HCT116 (cell line): ENCODE results near the gene OR8G5. TPM values are rescaled to one million over a fixed set of nuclear protein-coding genes. Genes with fewer than 3 reads are reported as not detected.

Experiments
- ATAC-seq: fragments of 200-7000 bp; cut with Tn5 transposase; 2 replicates; pipeline ENCODE4 v1.9.1; 2020; ENCODE audit warnings: mild to moderate bottlenecking, moderate library complexity
- BruUV-seq: library from RNA; stranded (reverse); fragments of 400-500 nt; replicated peaks from 2 replicates; lab custom pipeline; 2021; lab: Mats Ljungman, UMichigan
- CTCF ChIA-PET: fragments of 300-600 bp; sonication (Branson Sonifier 250); formaldehyde crosslinking; loops from one replicate; lab custom pipeline; 2021; ENCODE audit warnings: antibody characterized with exemption; lab: Charles Lee
- POLR2A ChIA-PET: fragments of 300-600, 350-600 bp; sonication (Branson Sonifier 250); formaldehyde crosslinking; loops from one replicate; lab custom pipeline; 2021; ENCODE audit warnings: antibody characterized with exemption; lab: Charles Lee
- RAD21 ChIA-PET, 2 experiments: fragments of 300-600 bp; sonication (Branson Sonifier 250); formaldehyde crosslinking; loops; one replicate each; lab custom pipeline; 2023; ENCODE audit warnings: low total read pairs in 2 of 2; ENCODE audit not compliant: uncharacterized antibody in 2 of 2, unreplicated experiment in 2 of 2, low non-redundant PET in 1 of 2; lab: Charles Lee
- DNase-seq: peaks from one replicate; pipeline ENCODE4 v3.0.0-alpha.2; 2010; ENCODE audit warnings: low read depth, low spot score
- H2AFZ ChIP-seq: fragments of 200-600 bp; shearing (Covaris generic), sonication (generic); 2 replicates; pipeline ENCODE4 v1.6.1; 2017; ENCODE audit warnings: low read depth, mixed run types, mixed read lengths, antibody characterized with exemption, low read length; ENCODE audit not compliant: poor library complexity, severe bottlenecking
- H3K27ac ChIP-seq: 2 replicates; pipeline ENCODE4 v1.5.1; 2012; ENCODE audit warnings: low read depth, low read length
- H3K27me3 ChIP-seq: fragments of 200-600 bp; sonication (generic); 2 replicates; pipeline ENCODE4 v1.6.1; 2016; ENCODE audit warnings: mixed run types, low read length, mixed read lengths; ENCODE audit not compliant: insufficient read depth
- H3K36me3 ChIP-seq, 2 experiments: fragments of 200-500 bp in 1 of 2; fragments of 200-600 bp in 1 of 2; sonication (Bioruptor generic) in 1 of 2; sonication (generic) in 1 of 2; 2 replicates each; pipeline versions ENCODE4 v1.5.1 to v1.6.1; 2014 to 2016; ENCODE audit warnings: low read length in 2 of 2, inconsistent platforms in 1 of 2, mixed read lengths in 1 of 2, mixed run types in 1 of 2; ENCODE audit not compliant: insufficient read depth in 2 of 2, control insufficient read depth in 1 of 2
- H3K4me1 ChIP-seq, 2 experiments: fragments of 200-600 bp in 1 of 2; sonication (generic) in 1 of 2; 2 replicates each; pipeline versions ENCODE4 v1.5.1 to v1.6.1; 2012 to 2017; ENCODE audit warnings: low read length in 2 of 2, inconsistent platforms in 1 of 2, mild to moderate bottlenecking in 1 of 2, mixed read lengths in 1 of 2, mixed run types in 1 of 2, moderate library complexity in 1 of 2; ENCODE audit not compliant: insufficient read depth in 2 of 2, control insufficient read depth in 1 of 2
- H3K4me2 ChIP-seq: fragments of 200-600 bp; sonication (generic); 2 replicates; pipeline ENCODE4 v1.6.1; 2017; ENCODE audit warnings: mixed run types, low read length, mixed read lengths
- H3K4me3 ChIP-seq, 2 experiments: fragments of 200-600 bp in 1 of 2; sonication (generic) in 1 of 2; replicated peaks in 1 of 2; 2 replicates each; pipeline ENCODE4 v1.5.1; 2011 to 2016; ENCODE audit warnings: low read length in 2 of 2, control low read depth in 1 of 2, low read depth in 1 of 2, mild to moderate bottlenecking in 1 of 2, mixed read lengths in 1 of 2, mixed run types in 1 of 2
- H3K79me2 ChIP-seq: fragments of 200-600 bp; sonication (generic); 2 replicates; pipeline ENCODE4 v1.6.1; 2017; ENCODE audit warnings: mild to moderate bottlenecking, mixed run types, low read length, moderate library complexity, mixed read lengths; ENCODE audit not compliant: insufficient read depth
- H3K9ac ChIP-seq: fragments of 200-600 bp; sonication (generic); 2 replicates; pipeline ENCODE4 v1.6.1; 2016; ENCODE audit warnings: low read length, mixed read lengths
- H3K9me2 ChIP-seq: fragments of 200-600 bp; sonication (generic), shearing (Covaris generic); 2 replicates; pipeline ENCODE4 v1.6.1; 2017; ENCODE audit warnings: mixed run types, mild to moderate bottlenecking, moderate library complexity; ENCODE audit not compliant: insufficient read depth
- H3K9me3 ChIP-seq, 2 experiments: fragments of 200-500 bp in 1 of 2; fragments of 200-600 bp in 1 of 2; sonication (Bioruptor generic) in 1 of 2; sonication (generic) in 1 of 2; 2 replicates each; pipeline ENCODE4 v1.6.1; 2014 to 2017; ENCODE audit warnings: low read length in 2 of 2, mixed read lengths in 2 of 2, inconsistent platforms in 1 of 2, low read depth in 1 of 2, mild to moderate bottlenecking in 1 of 2, mixed run types in 1 of 2, moderate library complexity in 1 of 2; ENCODE audit not compliant: control insufficient read depth in 1 of 2, insufficient read depth in 1 of 2
- H4K20me1 ChIP-seq: fragments of 200-600 bp; sonication (generic), shearing (Covaris generic); 2 replicates; pipeline ENCODE4 v1.6.1; 2017; ENCODE audit warnings: mixed run types, mild to moderate bottlenecking, moderate library complexity; ENCODE audit not compliant: insufficient read depth
- CBX3 ChIP-seq: IDR thresholded peaks from 2 replicates; pipeline ENCODE4 v1.6.1; 2012; ENCODE audit warnings: low read depth
- CEBPB ChIP-seq: IDR thresholded peaks from 2 replicates; pipeline ENCODE4 v1.6.1; 2012; ENCODE audit warnings: low read depth
- FOSL1 ChIP-seq: IDR thresholded peaks from 2 replicates; pipeline ENCODE4 v1.6.1; 2012; ENCODE audit warnings: low read depth
- POLR2A ChIP-seq: IDR thresholded peaks from 2 replicates; pipeline ENCODE4 v1.7.0; 2011; ENCODE audit warnings: borderline replicate concordance; ENCODE audit not compliant: insufficient read depth, insufficient read length; ENCODE audit errors: extremely low read depth
- RAD21 ChIP-seq: IDR thresholded peaks from 2 replicates; pipeline ENCODE4 v1.6.1; 2012; ENCODE audit warnings: low read depth, mild to moderate bottlenecking
- SIN3A ChIP-seq: IDR thresholded peaks from 2 replicates; pipeline ENCODE4 v1.6.1; 2012; ENCODE audit warnings: low read depth
- SP1 ChIP-seq: IDR thresholded peaks from 2 replicates; pipeline ENCODE4 v1.6.1; 2012; ENCODE audit warnings: low read depth
- SRF ChIP-seq: IDR thresholded peaks from 2 replicates; pipeline ENCODE4 v1.6.1; 2012; ENCODE audit warnings: low read depth
- TCF7L2 ChIP-seq: IDR thresholded peaks from 2 replicates; pipeline ENCODE4 v1.7.0; 2011; ENCODE audit warnings: borderline replicate concordance, inconsistent platforms; ENCODE audit not compliant: insufficient read depth, insufficient read length; ENCODE audit errors: extremely low read depth
- YY1 ChIP-seq: IDR thresholded peaks from 2 replicates; pipeline ENCODE4 v1.6.1; 2011; ENCODE audit warnings: low read length, low read depth, moderate library complexity, mild to moderate bottlenecking; ENCODE audit not compliant: insufficient replicate concordance; ENCODE audit errors: extremely low read depth
- ZFX ChIP-seq: fragments of 450-650 bp; IDR thresholded peaks from 2 replicates; pipeline ENCODE4 v1.6.1; 2017
- intact Hi-C: fragments of 100-400 bp; cut with micrococcal nuclease; formaldehyde crosslinking; loops from 2 replicates; pipeline ENCODE4 v1.10.0; 2022
- total RNA-seq: library from RNA; stranded (reverse); gene quantifications from one replicate; pipeline ENCODE4 v1.2.1, GENCODE V29; 2021; ENCODE audit not compliant: unreplicated experiment
- TF ChIP-seq, protein P1 (sequence below): IDR thresholded peaks from 2 replicates; pipeline ENCODE4 v1.6.1; 2012
- TF ChIP-seq, protein P2 (sequence below), 3 experiments: fragments of 200-600 bp in 1 of 3; sonication (generic) in 1 of 3; IDR thresholded peaks in 2 of 3; conservative IDR thresholded peaks in 1 of 3; 2 replicates each; pipeline ENCODE4 v1.5.1; 2012 to 2017; ENCODE audit warnings: low read depth in 2 of 3, low read length in 2 of 3, antibody characterized with exemption in 1 of 3, borderline replicate concordance in 1 of 3, control low read depth in 1 of 3, mild to moderate bottlenecking in 1 of 3, mixed read lengths in 1 of 3, mixed run types in 1 of 3, moderate library complexity in 1 of 3; ENCODE audit not compliant: insufficient read depth in 1 of 3
- TF ChIP-seq, protein P3 (sequence below): IDR thresholded peaks from 2 replicates; pipeline ENCODE4 v1.6.1; 2011; ENCODE audit warnings: mild to moderate bottlenecking, low read length, moderate library complexity; ENCODE audit not compliant: insufficient replicate concordance; ENCODE audit errors: extremely low read depth

Gene OR8G5
- total RNA-seq, 1 experiment from 2014 or later, result not detected

DNA sequence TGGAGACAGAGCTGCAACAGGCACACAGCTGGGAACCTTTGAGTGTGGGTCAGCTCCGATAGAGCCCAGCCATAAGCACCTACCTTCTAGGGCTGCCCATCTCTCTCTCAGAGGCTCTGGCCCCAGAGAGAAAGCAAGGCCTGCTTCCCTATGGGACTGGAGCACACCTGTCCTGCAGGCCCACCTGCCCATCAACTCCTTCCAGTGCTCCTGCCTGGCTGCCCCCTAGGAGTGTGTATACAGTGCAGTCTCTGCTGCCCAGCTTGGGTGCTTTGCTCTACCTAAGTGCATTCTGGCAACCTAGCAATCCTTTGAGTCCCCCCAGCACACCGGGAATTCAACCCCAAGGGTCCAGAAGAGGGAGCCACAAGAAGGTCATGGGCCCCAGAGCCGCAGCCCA, 21.0 kb downstream of the OR8G5 start:
- TF ChIP-seq, protein P1, sequence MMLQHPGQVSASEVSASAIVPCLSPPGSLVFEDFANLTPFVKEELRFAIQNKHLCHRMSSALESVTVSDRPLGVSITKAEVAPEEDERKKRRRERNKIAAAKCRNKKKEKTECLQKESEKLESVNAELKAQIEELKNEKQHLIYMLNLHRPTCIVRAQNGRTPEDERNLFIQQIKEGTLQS, result no peak
- TF ChIP-seq FOSL1 (no peak), CBX3 (no peak), SRF (no peak), POLR2A (no peak), ZFX (no peak), CEBPB (no peak), TCF7L2 (no peak), SP1 (no peak), SIN3A (no peak), RAD21 (no peak)
- RAD21 ChIA-PET, result no interaction called here
- BruUV-seq, result no TSS peak
- Histone ChIP-seq H2AFZ (no peak overlapping the region), H3K9ac (no peak overlapping the region), H3K9me2 (no peaks in the 10 kb centered on the region), H4K20me1 (no peaks in the 10 kb centered on the region), H3K4me3 (no peak overlapping the region), H3K79me2 (no peaks in the 10 kb centered on the region), H3K4me1 (no peaks in the 10 kb centered on the region), H3K27me3 (no peaks in the 10 kb centered on the region), H3K9me3 (no peaks in the 10 kb centered on the region), H3K4me2 (no peak overlapping the region), H3K27ac (no peak overlapping the region), H3K36me3 (no peaks in the 10 kb centered on the region)
- POLR2A ChIA-PET, result no interaction called here
- CTCF ChIA-PET, result interaction anchor here (1.0 to 2.0 kb wide), 2 partner anchors 206 to 207 kb away, joined by 5 to 11 read pairs; no protein-coding TSS in a partner anchor
- no peak for DNase-seq
- intact Hi-C loops, result no loop called here
- no peak for ATAC-seq

DNA sequence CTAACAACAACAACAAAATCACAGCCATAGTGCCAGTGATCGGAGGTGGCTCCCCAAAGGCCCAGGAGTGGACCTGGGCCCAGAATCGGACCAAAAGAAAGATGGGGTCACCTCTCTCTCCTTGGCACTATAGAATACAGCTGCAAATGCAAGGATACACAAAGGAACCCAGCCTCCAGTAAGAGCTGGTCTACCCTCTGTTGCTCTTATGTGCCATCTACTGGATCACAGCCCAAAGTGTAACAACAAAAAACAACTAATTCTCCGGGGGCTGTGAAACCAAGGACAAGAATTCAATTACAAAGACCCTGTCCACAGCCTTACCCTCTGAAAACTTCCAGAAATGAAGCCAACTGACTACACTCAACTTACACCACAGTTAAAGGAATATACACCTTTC, 21.6 kb downstream of the OR8G5 start:
- no peaks in the 10 kb centered on the region for H3K9me3 ChIP-seq
- H3K4me3 ChIP-seq, result no peak overlapping the region
- intact Hi-C loops, result no loop called here
- CTCF ChIA-PET, result interaction anchor here (1.0 to 2.0 kb wide), 2 partner anchors 206 to 208 kb away, joined by 5 to 11 read pairs; no protein-coding TSS in a partner anchor
- no peaks in the 10 kb centered on the region for H3K27me3 ChIP-seq
- no peaks in the 10 kb centered on the region for H3K79me2 ChIP-seq
- no peaks in the 10 kb centered on the region for H3K9me2 ChIP-seq
- DNase-seq (no peak), ATAC-seq (peak; percentile 50; the same call in 1 of the 2 replicates)
- TF ChIP-seq, protein P2, sequence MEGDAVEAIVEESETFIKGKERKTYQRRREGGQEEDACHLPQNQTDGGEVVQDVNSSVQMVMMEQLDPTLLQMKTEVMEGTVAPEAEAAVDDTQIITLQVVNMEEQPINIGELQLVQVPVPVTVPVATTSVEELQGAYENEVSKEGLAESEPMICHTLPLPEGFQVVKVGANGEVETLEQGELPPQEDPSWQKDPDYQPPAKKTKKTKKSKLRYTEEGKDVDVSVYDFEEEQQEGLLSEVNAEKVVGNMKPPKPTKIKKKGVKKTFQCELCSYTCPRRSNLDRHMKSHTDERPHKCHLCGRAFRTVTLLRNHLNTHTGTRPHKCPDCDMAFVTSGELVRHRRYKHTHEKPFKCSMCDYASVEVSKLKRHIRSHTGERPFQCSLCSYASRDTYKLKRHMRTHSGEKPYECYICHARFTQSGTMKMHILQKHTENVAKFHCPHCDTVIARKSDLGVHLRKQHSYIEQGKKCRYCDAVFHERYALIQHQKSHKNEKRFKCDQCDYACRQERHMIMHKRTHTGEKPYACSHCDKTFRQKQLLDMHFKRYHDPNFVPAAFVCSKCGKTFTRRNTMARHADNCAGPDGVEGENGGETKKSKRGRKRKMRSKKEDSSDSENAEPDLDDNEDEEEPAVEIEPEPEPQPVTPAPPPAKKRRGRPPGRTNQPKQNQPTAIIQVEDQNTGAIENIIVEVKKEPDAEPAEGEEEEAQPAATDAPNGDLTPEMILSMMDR (IDR thresholded peaks at IDR 0.05 in 2 of 3, conservative IDR thresholded peaks at IDR 0.05 in 1 of 3; ENCODE audit: borderline replicate concordance in 1 of 3, insufficient read depth in 1 of 3, low read depth in 2 of 3, low read length in 2 of 3), result peak in 2 of 3 experiments; percentile 7 to 32; a peak in 2 of 6 replicates
- TF ChIP-seq CEBPB (no peak), YY1 (no peak), POLR2A (no peak), RAD21 (peak; percentile 29; the same call in 1 of the 2 replicates), TCF7L2 (no peak), ZFX (no peak)
- TF ChIP-seq, protein P3, sequence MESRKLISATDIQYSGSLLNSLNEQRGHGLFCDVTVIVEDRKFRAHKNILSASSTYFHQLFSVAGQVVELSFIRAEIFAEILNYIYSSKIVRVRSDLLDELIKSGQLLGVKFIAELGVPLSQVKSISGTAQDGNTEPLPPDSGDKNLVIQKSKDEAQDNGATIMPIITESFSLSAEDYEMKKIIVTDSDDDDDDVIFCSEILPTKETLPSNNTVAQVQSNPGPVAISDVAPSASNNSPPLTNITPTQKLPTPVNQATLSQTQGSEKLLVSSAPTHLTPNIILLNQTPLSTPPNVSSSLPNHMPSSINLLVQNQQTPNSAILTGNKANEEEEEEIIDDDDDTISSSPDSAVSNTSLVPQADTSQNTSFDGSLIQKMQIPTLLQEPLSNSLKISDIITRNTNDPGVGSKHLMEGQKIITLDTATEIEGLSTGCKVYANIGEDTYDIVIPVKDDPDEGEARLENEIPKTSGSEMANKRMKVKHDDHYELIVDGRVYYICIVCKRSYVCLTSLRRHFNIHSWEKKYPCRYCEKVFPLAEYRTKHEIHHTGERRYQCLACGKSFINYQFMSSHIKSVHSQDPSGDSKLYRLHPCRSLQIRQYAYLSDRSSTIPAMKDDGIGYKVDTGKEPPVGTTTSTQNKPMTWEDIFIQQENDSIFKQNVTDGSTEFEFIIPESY, result no peak
- no peaks in the 10 kb centered on the region for H3K4me1 ChIP-seq
- RAD21 ChIA-PET, result no interaction called here
- H3K27ac ChIP-seq, result no peak overlapping the region
- no peaks in the 10 kb centered on the region for H3K36me3 ChIP-seq
- no peaks in the 10 kb centered on the region for H4K20me1 ChIP-seq
- BruUV-seq, result no TSS peak
- H3K4me2 ChIP-seq, result no peak overlapping the region
- no peak overlapping the region for H2AFZ ChIP-seq
- POLR2A ChIA-PET, result no interaction called here
- H3K9ac ChIP-seq, result no peak overlapping the region
